ENCODE data around the gene SLC5A9.
"Not testable (repeated sequence)": the region's sequence is repeated elsewhere in the genome, so short reads cannot be mapped to it uniquely, and the experiment has no call there.

SLC5A9 gene

GRCh38 chr1:48245106-48245505 lies 22.6 kb downstream of the SLC5A9 start:
- no peak for DNase-seq

GRCh38 chr1:48246727-48247126 lies 24.2 kb downstream of the SLC5A9 start:
- no peak for DNase-seq

- DNase-seq = no peak
Measured at GRCh38 chr1:48248356-48248755, 25.8 kb downstream of the SLC5A9 start.

- no peak for DNase-seq
Measured at GRCh38 chr1:48249868-48250267, 27.4 kb downstream of the SLC5A9 start.

- DNase-seq = no peak
Measured at GRCh38 chr1:48250572-48250971, 28.1 kb downstream of the SLC5A9 start.

- no peak for DNase-seq
Measured at GRCh38 chr1:48251323-48251722, 28.8 kb downstream of the SLC5A9 start.

- DNase-seq = no peak
Measured at GRCh38 chr1:48251821-48252220, 29.3 kb downstream of the SLC5A9 start.

GRCh38 chr1:48254254-48254653 lies 31.7 kb downstream of the SLC5A9 start:
- no peak for DNase-seq

GRCh38 chr1:48258106-48258505 lies 35.6 kb downstream of the SLC5A9 start:
- DNase-seq = no peak

- no peak for DNase-seq
Measured at GRCh38 chr1:48261881-48262400, 39.4 kb downstream of the SLC5A9 start.

GRCh38 chr1:48263041-48263440 lies 40.5 kb downstream of the SLC5A9 start:
- no peak for DNase-seq

- DNase-seq = no peak
Measured at GRCh38 chr1:48266576-48266975, 44.1 kb downstream of the SLC5A9 start.

- not testable (repeated sequence) for DNase-seq
Measured at GRCh38 chr1:48277437-48277836, 54.9 kb downstream of the SLC5A9 start.

- not testable (repeated sequence) for DNase-seq
Measured at GRCh38 chr1:48282329-48282728, 59.8 kb downstream of the SLC5A9 start.

GRCh38 chr1:48284696-48285420 lies 62.3 kb downstream of the SLC5A9 start:
- not testable (repeated sequence) for DNase-seq

GRCh38 chr1:48285525-48285924 lies 63.0 kb downstream of the SLC5A9 start:
- no peak for DNase-seq

- DNase-seq = no peak
Measured at GRCh38 chr1:48291421-48291820, 68.9 kb downstream of the SLC5A9 start.

GRCh38 chr1:48292706-48293105 lies 70.2 kb downstream of the SLC5A9 start:
- DNase-seq = no peak

- not testable (repeated sequence) for DNase-seq
Measured at GRCh38 chr1:48294094-48294493, 71.6 kb downstream of the SLC5A9 start.

- DNase-seq = no peak
Measured at GRCh38 chr1:48294656-48295055, 72.1 kb downstream of the SLC5A9 start.

Data from T-helper 1 cell (primary cell).